HUES48 (cell line): ENCODE results near the gene NELL1.

Experiments
- H3K27ac ChIP-seq: one replicate; pipeline ENCODE4 v1.7.0; 2013; ENCODE audit warnings: low read depth, low read length, inconsistent platforms
- H3K27me3 ChIP-seq: 2 replicates; pipeline ENCODE4 v1.6.1; 2013; ENCODE audit warnings: mild to moderate bottlenecking, low read length; ENCODE audit not compliant: control insufficient read depth, insufficient read depth
- H3K36me3 ChIP-seq: 2 replicates; pipeline ENCODE4 v1.6.1; 2013; ENCODE audit warnings: low read length; ENCODE audit not compliant: control insufficient read depth, insufficient read depth
- H3K4me1 ChIP-seq: 2 replicates; pipeline ENCODE4 v1.6.1; 2013; ENCODE audit warnings: mild to moderate bottlenecking, low read length; ENCODE audit not compliant: control insufficient read depth, insufficient read depth
- H3K4me3 ChIP-seq: 2 replicates; pipeline ENCODE4 v1.5.1; 2013; ENCODE audit warnings: mild to moderate bottlenecking, low read depth, low read length
- H3K9ac ChIP-seq: 2 replicates; pipeline ENCODE4 v1.6.1; 2013; ENCODE audit warnings: mild to moderate bottlenecking, low read depth, low read length, moderate library complexity
- H3K9me3 ChIP-seq: 2 replicates; pipeline ENCODE4 v1.6.1; 2013; ENCODE audit warnings: low read length; ENCODE audit not compliant: control insufficient read depth, insufficient read depth

The NELL1 gene

DNA sequence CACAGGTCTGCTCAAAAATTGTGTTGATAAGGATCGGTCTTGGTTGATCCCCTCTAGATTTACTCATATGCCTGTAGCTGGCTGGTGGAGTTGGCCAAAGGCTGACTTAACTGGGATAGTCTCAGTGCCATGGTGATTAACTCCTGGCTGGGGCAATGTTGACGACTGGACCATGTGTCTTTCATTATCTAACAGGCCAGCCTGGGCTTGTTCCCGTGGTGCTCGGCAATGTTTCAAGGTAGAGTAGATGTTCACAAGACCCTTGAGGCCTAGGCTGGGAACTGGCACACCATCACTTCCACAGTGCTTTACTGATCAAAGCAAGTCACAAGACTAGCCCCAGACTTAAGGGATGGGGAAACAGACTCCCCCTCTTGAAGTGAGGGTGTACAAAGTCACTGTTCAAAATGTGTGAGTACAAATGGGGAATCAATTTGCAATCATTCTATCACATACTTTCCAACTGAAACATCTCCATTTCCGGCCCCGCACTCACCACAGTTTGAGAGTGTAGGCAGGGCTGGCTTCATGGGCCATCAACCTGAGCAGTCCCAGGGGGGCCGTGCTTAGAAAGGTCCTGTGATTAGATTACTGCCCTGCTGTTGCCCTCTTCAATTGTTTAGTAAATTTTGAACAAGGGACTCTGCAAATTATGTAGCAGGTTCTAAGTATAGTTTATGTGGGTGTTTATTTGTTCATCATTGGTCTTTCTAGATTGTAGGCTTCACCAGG, 240.8 kb downstream of the NELL1 start:
- H3K9ac ChIP-seq, result no peak overlapping the region
- no peaks in the 10 kb centered on the region; the same call in 1 of the 2 replicates for H3K9me3 ChIP-seq
- no peaks in the 10 kb centered on the region for H3K27me3 ChIP-seq
- H3K4me1 ChIP-seq, result peaks cover 33% of the 10 kb centered on the region
- H3K27ac ChIP-seq, result no peak overlapping the region
- no peak overlapping the region for H3K4me3 ChIP-seq
- no peaks in the 10 kb centered on the region for H3K36me3 ChIP-seq

DNA sequence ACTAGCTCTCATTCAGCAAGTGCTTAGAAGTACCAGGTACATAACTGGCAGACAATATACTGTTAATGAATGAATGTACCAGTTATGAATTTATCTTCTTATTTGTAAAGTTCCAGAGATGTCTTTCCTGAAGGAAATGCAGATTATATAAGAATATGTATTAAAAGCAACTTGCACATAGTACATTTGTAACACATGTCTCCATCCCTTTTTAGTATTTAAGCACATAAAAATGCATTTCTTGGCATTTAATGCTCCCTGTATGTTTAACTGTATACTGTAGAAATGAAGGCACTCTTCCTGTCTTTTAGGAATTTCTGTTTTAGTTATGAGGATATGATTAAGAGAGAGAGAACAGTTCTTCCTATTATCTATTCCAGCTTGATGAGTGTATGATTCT, 241.3 kb downstream of the NELL1 start:
- H3K9ac ChIP-seq, result no peak overlapping the region

DNA sequence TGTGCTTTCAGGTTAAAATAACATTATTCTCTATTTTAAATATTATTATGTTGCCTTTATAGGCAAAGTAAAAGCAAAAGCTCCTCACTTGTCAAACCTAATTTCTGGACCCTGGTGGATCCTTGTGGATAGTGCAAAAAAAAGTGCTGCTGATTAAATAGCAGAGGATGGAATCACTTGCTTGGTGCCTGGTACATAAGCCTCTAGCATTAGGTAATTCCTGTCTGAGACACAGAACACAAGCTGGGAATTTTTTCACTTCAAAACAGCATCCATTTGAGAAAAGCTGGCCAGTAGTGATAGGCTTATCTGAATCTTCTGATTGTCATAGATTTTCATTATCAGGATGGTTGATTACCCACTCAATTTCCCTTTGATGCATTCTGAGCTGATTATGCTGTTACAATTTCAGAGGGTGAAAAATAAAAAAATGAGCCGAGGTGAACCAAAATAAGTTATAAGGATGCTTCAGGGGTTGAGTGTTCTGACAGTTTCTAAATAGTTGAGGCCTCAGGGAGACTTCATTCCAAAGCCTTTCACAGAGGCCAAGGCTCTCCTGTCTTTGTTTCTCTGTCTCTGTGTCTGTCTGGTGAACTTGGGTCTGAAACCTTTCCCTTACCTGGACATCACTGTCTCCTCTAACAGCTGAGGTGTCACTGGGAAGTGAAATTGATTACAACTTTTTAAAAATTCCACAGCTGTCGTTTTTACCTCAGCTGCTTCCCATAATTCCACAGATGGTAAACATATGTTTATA, 242.9 kb downstream of the NELL1 start:
- Histone ChIP-seq H3K9ac (no peak overlapping the region), H3K9me3 (no peaks in the 10 kb centered on the region), H3K27me3 (no peaks in the 10 kb centered on the region), H3K36me3 (no peaks in the 10 kb centered on the region), H3K27ac (peak overlapping the region; percentile 52), H3K4me3 (0 out of 2 replicates have a peak overlapping the region, but pooled peaks have one; percentile 2), H3K4me1 (peaks cover 41% of the 10 kb centered on the region)

More for the DNA sequence above, 241.3 kb downstream of the NELL1 start:
- Histone ChIP-seq H3K9me3 (no peaks in the 10 kb centered on the region), H3K36me3 (no peaks in the 10 kb centered on the region), H3K4me1 (peaks cover 35% of the 10 kb centered on the region), H3K27ac (no peak overlapping the region), H3K27me3 (no peaks in the 10 kb centered on the region), H3K4me3 (no peak overlapping the region)

DNA sequence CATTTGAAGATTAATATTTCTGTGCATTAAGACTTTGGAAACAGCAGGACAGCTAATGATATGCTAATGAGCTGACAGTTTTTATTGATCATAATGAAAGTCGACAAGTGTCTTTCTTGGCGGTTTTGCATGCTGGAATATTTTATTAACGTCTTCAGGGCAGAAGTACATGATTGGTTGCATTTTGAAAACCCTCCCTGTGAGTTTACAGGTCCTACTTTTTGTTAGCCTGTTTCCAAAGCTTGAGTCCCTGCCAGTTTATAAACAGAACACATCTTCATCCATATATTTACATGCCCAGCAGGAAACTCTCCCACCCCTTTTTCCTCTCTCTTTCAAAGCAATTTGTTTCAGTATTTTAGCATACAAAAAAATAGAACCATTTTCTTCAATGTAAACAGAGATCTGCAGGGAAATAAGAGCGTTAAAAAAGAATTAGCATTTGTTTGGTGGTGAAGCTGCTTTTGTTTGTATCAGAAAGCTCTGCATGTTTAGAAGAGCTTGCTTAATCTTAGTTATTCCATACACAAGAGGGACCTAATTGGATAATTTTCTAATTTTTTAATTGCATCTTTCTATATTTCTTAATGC, 243.6 kb downstream of the NELL1 start:
- Histone ChIP-seq H3K27me3 (no peaks in the 10 kb centered on the region), H3K27ac (peak overlapping the region; percentile 52), H3K36me3 (no peaks in the 10 kb centered on the region), H3K4me1 (peaks cover 41% of the 10 kb centered on the region), H3K4me3 (0 out of 2 replicates have a peak overlapping the region, but pooled peaks have one; percentile 2), H3K9me3 (no peaks in the 10 kb centered on the region), H3K9ac (no peak overlapping the region)

DNA sequence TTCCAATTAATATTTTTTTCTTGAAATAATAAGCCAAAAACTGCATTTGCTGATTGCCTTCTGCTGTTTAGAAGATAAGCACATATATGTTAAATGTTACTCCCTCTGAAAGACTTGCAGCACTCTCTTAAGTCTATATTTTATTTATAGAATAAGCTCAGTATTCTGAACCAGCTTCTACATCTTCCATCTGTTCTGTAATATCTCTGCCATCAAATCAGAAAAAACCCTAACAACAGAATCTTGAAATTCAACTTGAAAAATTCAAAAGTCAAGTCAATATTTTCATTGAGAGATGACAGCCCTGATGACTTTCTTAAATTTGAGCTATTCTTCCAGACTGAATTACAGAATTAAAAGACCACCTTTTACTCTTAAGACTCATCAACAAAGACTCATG, 247.9 kb downstream of the NELL1 start:
- no peaks in the 10 kb centered on the region for H3K27me3 ChIP-seq
- no peak overlapping the region for H3K27ac ChIP-seq
- no peak overlapping the region for H3K4me3 ChIP-seq
- peaks cover 42% of the 10 kb centered on the region for H3K4me1 ChIP-seq
- H3K9ac ChIP-seq, result no peak overlapping the region
- no peaks in the 10 kb centered on the region for H3K36me3 ChIP-seq
- no peaks in the 10 kb centered on the region for H3K9me3 ChIP-seq

GRCh38 chr11:20926799-20927540, 257.6 kb downstream of the NELL1 start:
- H3K4me3 ChIP-seq, result no peak overlapping the region
- H3K36me3 ChIP-seq, result no peaks in the 10 kb centered on the region
- no peaks in the 10 kb centered on the region for H3K4me1 ChIP-seq
- H3K9ac ChIP-seq, result no peak overlapping the region
- H3K9me3 ChIP-seq, result no peaks in the 10 kb centered on the region
- H3K27ac ChIP-seq, result no peak overlapping the region
- no peaks in the 10 kb centered on the region for H3K27me3 ChIP-seq

DNA sequence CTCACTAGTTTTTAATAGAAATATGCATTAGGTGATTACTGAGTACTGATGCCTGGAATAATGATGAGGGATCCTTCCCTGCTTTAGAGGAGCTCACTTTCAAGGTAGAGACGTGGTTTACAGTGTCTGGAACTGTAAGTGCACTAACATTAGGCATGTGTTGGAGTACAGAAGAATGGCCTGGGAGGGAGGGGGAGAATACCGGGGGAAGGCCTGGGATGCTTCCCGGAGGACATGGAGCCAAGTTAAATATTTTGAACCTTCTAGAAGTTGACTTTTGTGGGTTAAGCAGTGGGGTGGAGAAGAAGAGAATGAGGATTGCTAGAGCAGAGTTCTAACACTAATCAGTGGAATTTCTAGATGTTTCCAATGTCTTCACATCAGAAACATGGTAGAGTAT, 261.6 kb downstream of the NELL1 start:
- Histone ChIP-seq H3K4me3 (no peak overlapping the region), H3K27me3 (no peaks in the 10 kb centered on the region), H3K9me3 (no peaks in the 10 kb centered on the region), H3K36me3 (no peaks in the 10 kb centered on the region), H3K27ac (no peak overlapping the region), H3K9ac (no peak overlapping the region), H3K4me1 (no peaks in the 10 kb centered on the region)

DNA sequence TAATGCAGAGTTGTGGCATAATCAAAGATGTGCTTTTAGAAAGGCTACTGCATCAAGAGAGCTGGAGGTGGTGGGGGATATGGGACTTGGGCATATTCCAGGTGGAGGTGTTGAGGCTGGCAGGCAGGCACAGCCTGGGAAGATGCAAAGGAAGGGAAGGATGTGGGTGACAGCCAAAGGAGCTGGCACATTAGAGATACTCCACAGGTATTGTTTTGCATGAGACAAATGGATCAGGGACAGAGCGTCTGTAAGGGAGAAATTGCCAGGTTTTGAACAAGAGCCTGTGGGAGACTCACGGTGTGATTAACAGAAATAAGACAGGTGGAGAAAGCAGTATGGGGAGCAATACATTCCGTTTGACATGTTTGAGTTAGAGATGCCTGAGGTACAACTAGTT, 263.7 kb downstream of the NELL1 start:
- Histone ChIP-seq H3K27me3 (no peaks in the 10 kb centered on the region), H3K27ac (no peak overlapping the region), H3K4me3 (no peak overlapping the region), H3K4me1 (no peaks in the 10 kb centered on the region), H3K36me3 (no peaks in the 10 kb centered on the region), H3K9me3 (no peaks in the 10 kb centered on the region), H3K9ac (no peak overlapping the region)

DNA sequence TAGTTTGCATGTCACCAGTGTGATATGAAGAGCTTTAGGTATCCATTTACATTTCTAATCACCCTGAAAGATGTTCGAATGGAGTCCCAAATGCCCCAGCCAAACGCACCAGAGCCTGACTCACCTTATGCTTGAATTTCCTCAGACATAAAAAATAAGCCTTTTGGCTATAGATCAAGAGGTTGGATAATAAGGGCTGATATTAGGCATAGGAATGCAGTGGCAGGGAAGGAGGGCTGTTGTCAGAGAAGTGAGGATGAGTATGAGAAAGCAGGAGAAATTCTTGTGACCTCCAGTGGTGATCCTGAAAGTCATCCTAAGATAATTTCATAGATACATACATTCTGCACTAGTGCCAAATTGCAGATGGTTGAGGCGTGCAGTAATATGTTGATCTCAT, 264.6 kb downstream of the NELL1 start:
- Histone ChIP-seq H3K4me3 (no peak overlapping the region), H3K9me3 (no peaks in the 10 kb centered on the region), H3K27ac (no peak overlapping the region), H3K9ac (no peak overlapping the region), H3K36me3 (no peaks in the 10 kb centered on the region), H3K27me3 (no peaks in the 10 kb centered on the region), H3K4me1 (no peaks in the 10 kb centered on the region)

- H3K36me3 ChIP-seq, result no peaks in the 10 kb centered on the region
- H3K9me3 ChIP-seq, result no peaks in the 10 kb centered on the region
- H3K4me1 ChIP-seq, result no peaks in the 10 kb centered on the region
- H3K4me3 ChIP-seq, result no peak overlapping the region
- no peaks in the 10 kb centered on the region for H3K27me3 ChIP-seq
- H3K27ac ChIP-seq, result no peak overlapping the region
- no peak overlapping the region for H3K9ac ChIP-seq
Observed at GRCh38 chr11:20934516-20934915, 265.1 kb downstream of the NELL1 start.
